GM12878 (cell line): ENCODE data around the gene GNA14. TPM values are rescaled to one million over a fixed set of nuclear protein-coding genes. Genes with fewer than 3 reads are reported as not detected.

Experiments
- ATAC-seq: fragments of 200-7000 bp; cut with Tn5 transposase; 3 replicates; pipeline ENCODE4 v1.9.1; 2020; ENCODE audit warnings: mild to moderate bottlenecking, moderate library complexity
- BruUV-seq: library from RNA; stranded (reverse); fragments of 400-500 nt; replicated peaks from 2 replicates; lab custom pipeline; 2021; lab: Mats Ljungman, UMichigan
- CTCF ChIA-PET: fragments of 300-600 bp; sonication (Branson Sonifier 250); formaldehyde crosslinking; extraction: SDS; loops from one replicate; lab custom pipeline; 2021; ENCODE audit warnings: inconsistent platforms; lab: Yijun Ruan, JAX
- POLR2A ChIA-PET: fragments of 350-600 bp; formaldehyde crosslinking; extraction: SDS; loops from one replicate; lab custom pipeline; 2021; ENCODE audit warnings: inconsistent platforms; lab: Charles Lee
- RAD21 ChIA-PET: fragments of 300-600 bp; sonication (Branson Sonifier 250); formaldehyde crosslinking; loops from one replicate; lab custom pipeline; 2023; ENCODE audit warnings: antibody characterized with exemption; ENCODE audit not compliant: unreplicated experiment; lab: Charles Lee
- SMC1A ChIA-PET: fragments of 300-600 bp; sonication (Branson Sonifier 250); formaldehyde crosslinking; loops from one replicate; lab custom pipeline; 2023; ENCODE audit not compliant: unreplicated experiment, uncharacterized antibody; lab: Charles Lee
- DNase-seq: peaks from one replicate; pipeline ENCODE4 v3.0.0-alpha.2; 2011; ENCODE audit warnings: low read depth, low spot score
- FAIRE-seq: peaks from 3 replicates; lab custom pipeline; 2011; peaks lifted over from hg19 to GRCh38; lab: Jason Lieb, UNC
- H2AFZ ChIP-seq: 2 replicates; pipeline ENCODE4 v1.6.0; 2011; ENCODE audit warnings: low read depth, low read length, control low read depth; ENCODE audit not compliant: control insufficient read depth
- H3K27ac ChIP-seq: 2 replicates; pipeline ENCODE4 v1.5.1; 2011; ENCODE audit warnings: control low read depth; ENCODE audit not compliant: control insufficient read depth, insufficient read depth
- H3K27me3 ChIP-seq, 2 experiments: replicated peaks in 1 of 2; 2 replicates each; pipeline versions ENCODE4 v1.6.0 to v1.6.1; 2011; ENCODE audit warnings: low read length in 1 of 2; ENCODE audit not compliant: control insufficient read depth in 2 of 2, insufficient read depth in 2 of 2
- H3K36me3 ChIP-seq, 2 experiments: 2 replicates each; pipeline ENCODE4 v1.5.1; 2011; ENCODE audit warnings: low read length in 1 of 2; ENCODE audit not compliant: control insufficient read depth in 2 of 2, insufficient read depth in 2 of 2
- H3K4me1 ChIP-seq: 2 replicates; pipeline ENCODE4 v1.6.1; 2011; ENCODE audit warnings: mild to moderate bottlenecking, low read length, moderate library complexity, mixed read lengths; ENCODE audit not compliant: control insufficient read depth, insufficient read depth
- H3K4me2 ChIP-seq: 2 replicates; pipeline ENCODE4 v1.6.0; 2011; ENCODE audit warnings: control low read depth; ENCODE audit not compliant: control insufficient read depth, insufficient read depth
- H3K4me3 ChIP-seq: fragments of 200-600 bp; sonication (generic); 2 replicates; pipeline ENCODE4 v1.5.1; 2016
- H3K79me2 ChIP-seq: 2 replicates; pipeline ENCODE4 v1.6.0; 2011; ENCODE audit warnings: low read length; ENCODE audit not compliant: control insufficient read depth, insufficient read depth
- H3K9ac ChIP-seq: 2 replicates; pipeline ENCODE4 v1.8.0; 2011; ENCODE audit warnings: low read length, control low read depth, mixed read lengths; ENCODE audit not compliant: control insufficient read depth, insufficient read depth
- H3K9me3 ChIP-seq: replicated peaks from 3 replicates; pipeline ENCODE4 v1.5.1; 2011; ENCODE audit warnings: mild to moderate bottlenecking, low read length; ENCODE audit not compliant: control insufficient read depth, insufficient read depth
- H4K20me1 ChIP-seq: 2 replicates; pipeline ENCODE4 v1.6.0; 2011; ENCODE audit not compliant: control insufficient read depth, insufficient read depth
- BACH1 ChIP-seq: fragments of 450-650 bp; IDR thresholded peaks from 2 replicates; pipeline ENCODE4 v1.6.1; 2017; ENCODE audit warnings: mild to moderate bottlenecking, borderline replicate concordance
- ELK1 ChIP-seq: IDR thresholded peaks from 2 replicates; pipeline ENCODE4 v1.6.1; 2012; ENCODE audit warnings: low read depth, low read length, improper control_type of control experiment
- EP300 ChIP-seq, 2 experiments: fragments of 150-350 bp in 1 of 2; IDR thresholded peaks; 2 replicates each; pipeline ENCODE4 v1.6.1; 2011 to 2012; ENCODE audit warnings: low read depth in 2 of 2, low read length in 2 of 2, borderline replicate concordance in 1 of 2, improper control_type of control experiment in 1 of 2, inconsistent platforms in 1 of 2; ENCODE audit not compliant: control insufficient read depth in 1 of 2
- GABPA ChIP-seq: IDR thresholded peaks from 2 replicates; pipeline ENCODE4 v1.6.1; 2014; ENCODE audit warnings: antibody characterized with exemption, low read depth, mild to moderate bottlenecking, inconsistent platforms
- HCFC1 ChIP-seq: fragments of 150-350 bp; IDR thresholded peaks from 2 replicates; pipeline ENCODE4 v1.6.1; 2014; ENCODE audit warnings: low read length
- IKZF1 ChIP-seq: fragments of 450-650 bp; conservative IDR thresholded peaks from 2 replicates; pipeline ENCODE4 v1.6.1; 2017; ENCODE audit warnings: antibody characterized with exemption, mild to moderate bottlenecking
- IRF5 ChIP-seq: fragments of 450-650 bp; IDR thresholded peaks from 2 replicates; pipeline ENCODE4 v1.6.1; 2017; ENCODE audit warnings: borderline replicate concordance
- NFIC ChIP-seq: IDR thresholded peaks from 2 replicates; pipeline ENCODE4 v1.6.1; 2012; ENCODE audit warnings: low read depth, mild to moderate bottlenecking, inconsistent platforms, low read length, moderate library complexity
- SUZ12 ChIP-seq: fragments of 200-600 bp; sonication (generic); IDR thresholded peaks from one replicate; pipeline ENCODE4 v1.6.1; 2018; ENCODE audit warnings: antibody characterized with exemption, mild to moderate bottlenecking; ENCODE audit not compliant: unreplicated experiment
- WGBS: methylation state at CpG from one replicate; pipeline ENCODE4 v1.1.6; 2016; ENCODE audit warnings: low lambda C conversion rate; ENCODE audit not compliant: insufficient replicate concordance, insufficient coverage; ENCODE audit errors: missing lambda C conversion rate; 5-methylcytosine and 5-hydroxymethylcytosine counted together
- in situ Hi-C: fragments of 300-500 bp; cut with MboI; formaldehyde crosslinking; loops from 9 replicates; pipeline ENCODE4 v1.14.3; 2018; ENCODE audit warnings: mixed read lengths
- intact Hi-C: fragments of 100-400 bp; cut with micrococcal nuclease; formaldehyde crosslinking; loops from one replicate; pipeline ENCODE4 v1.14.2; 2022; ENCODE audit not compliant: unreplicated experiment
- polyA plus RNA-seq, 11 experiments: library from polyadenylated mRNA; depleted of rRNA in 4 of 11; unstranded in 6 of 11; stranded (reverse) in 5 of 11; fragments of >200 nt; fragmentation: Nextera tagmentation in 4 of 11; fragmentation: Illumina TruSeq in 1 of 11; extraction: Ambion mirVana in 4 of 11; extraction: Trizol in 1 of 11; gene quantifications; 1 replicate in 1 of 11; 2 replicates in 10 of 11; pipeline versions ENCODE4 v1.2.1 to v1.2.3, GENCODE V29; 2011 to 2016; ENCODE audit warnings: inconsistent platforms in 2 of 11, missing spikeins in 2 of 11, low read depth in 1 of 11
- total RNA-seq, 4 experiments: library from RNA; depleted of rRNA in 3 of 4; stranded (reverse); fragments of >200 nt in 3 of 4; fragmentation: Illumina TruSeq in 1 of 4; extraction: Trizol in 1 of 4; gene quantifications; 2 replicates each; pipeline versions ENCODE4 v1.2.1 to v1.2.3, GENCODE V29; 2013 to 2021
- TF ChIP-seq, protein P1 (sequence below): fragments of 450-650 bp; IDR thresholded peaks from 2 replicates; pipeline ENCODE4 v1.6.1; 2017; ENCODE audit warnings: mild to moderate bottlenecking, low read depth, inconsistent platforms; ENCODE audit not compliant: poor library complexity, severe bottlenecking

The GNA14 gene
- total and polyA plus RNA-seq, 10 of the 15 experiments (the other 5 are each of a cell fraction or from before 2014, with no cell fraction given): 0.17 TPM; not detected in 9

- Histone ChIP-seq H3K27ac (no peak overlapping the region), H3K9ac (no peak overlapping the region), H3K9me3 (no peaks in the 10 kb centered on the region), H3K4me3 (no peak overlapping the region), H3K27me3 (no peaks in the 10 kb centered on the region; a peak in 1 of 4 replicates), H4K20me1 (no peaks in the 10 kb centered on the region), H2AFZ (no peak overlapping the region), H3K4me2 (no peak overlapping the region), H3K79me2 (no peaks in the 10 kb centered on the region), H3K36me3 (no peaks in the 10 kb centered on the region), H3K4me1 (no peaks in the 10 kb centered on the region)
- ATAC-seq: no peak
- TF ChIP-seq NFIC (no peak), ELK1 (no peak), EP300 (IDR thresholded peaks at IDR 0.05; ENCODE audit: borderline replicate concordance in 1 of 2, control insufficient read depth in 1 of 2, low read depth in 2 of 2, low read length in 2 of 2) (no peak), GABPA (no peak), IRF5 (no peak), SUZ12 (no peak), HCFC1 (no peak), BACH1 (no peak), IKZF1 (no peak)
- TF ChIP-seq, protein P1, sequence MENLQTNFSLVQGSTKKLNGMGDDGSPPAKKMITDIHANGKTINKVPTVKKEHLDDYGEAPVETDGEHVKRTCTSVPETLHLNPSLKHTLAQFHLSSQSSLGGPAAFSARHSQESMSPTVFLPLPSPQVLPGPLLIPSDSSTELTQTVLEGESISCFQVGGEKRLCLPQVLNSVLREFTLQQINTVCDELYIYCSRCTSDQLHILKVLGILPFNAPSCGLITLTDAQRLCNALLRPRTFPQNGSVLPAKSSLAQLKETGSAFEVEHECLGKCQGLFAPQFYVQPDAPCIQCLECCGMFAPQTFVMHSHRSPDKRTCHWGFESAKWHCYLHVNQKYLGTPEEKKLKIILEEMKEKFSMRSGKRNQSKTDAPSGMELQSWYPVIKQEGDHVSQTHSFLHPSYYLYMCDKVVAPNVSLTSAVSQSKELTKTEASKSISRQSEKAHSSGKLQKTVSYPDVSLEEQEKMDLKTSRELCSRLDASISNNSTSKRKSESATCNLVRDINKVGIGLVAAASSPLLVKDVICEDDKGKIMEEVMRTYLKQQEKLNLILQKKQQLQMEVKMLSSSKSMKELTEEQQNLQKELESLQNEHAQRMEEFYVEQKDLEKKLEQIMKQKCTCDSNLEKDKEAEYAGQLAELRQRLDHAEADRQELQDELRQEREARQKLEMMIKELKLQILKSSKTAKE: no peak
- DNase-seq: no peak
- CTCF ChIA-PET: no interaction called here
- FAIRE-seq: no peak
- BruUV-seq: no TSS peak
- in situ Hi-C loops (no loop called here), intact Hi-C loops (no loop called here)
- POLR2A ChIA-PET: no interaction called here
- RAD21 ChIA-PET: no interaction called here
- WGBS: 54% methylated on average over 8 of the region's 8 CpGs
- SMC1A ChIA-PET: interaction anchor here (1.2 kb wide), 1 partner anchor 13 kb away, joined by 3 read pairs; no protein-coding TSS in a partner anchor
Observed at GRCh38 chr9:77599492-77599891, 48.6 kb downstream of the GNA14 start.
